B cell (primary cell): ENCODE data around the gene GID4. TPM values are rescaled to one million over a fixed set of nuclear protein-coding genes. Genes with fewer than 3 reads are reported as not detected.

Source experiments
- ATAC-seq: fragments of 200-7000 bp; cut with Tn5 transposase; one replicate; pipeline ENCODE4 v1.10.0; 2021; ENCODE audit warnings: low read depth, mild to moderate bottlenecking, moderate number of reproducible peaks, moderate library complexity
- CTCF ChIA-PET: fragments of 350-600 bp; sonication (Branson Sonifier 250); formaldehyde crosslinking; loops from one replicate; lab custom pipeline; 2021; ENCODE audit warnings: antibody characterized with exemption, inconsistent platforms; lab: Charles Lee
- POLR2A ChIA-PET: fragments of 350-600 bp; sonication (Branson Sonifier 250); formaldehyde crosslinking; loops from one replicate; lab custom pipeline; 2021; ENCODE audit warnings: antibody characterized with exemption; lab: Charles Lee
- DNase-seq: peaks from one replicate; pipeline ENCODE4 v3.0.0; 2013
- H2AFZ ChIP-seq: 2 replicates; pipeline ENCODE4 v1.6.1; 2012; ENCODE audit warnings: mild to moderate bottlenecking, low read depth, low read length; ENCODE audit not compliant: insufficient read depth, poor library complexity, severe bottlenecking
- H3K27ac ChIP-seq, 2 donors: 1 replicate in 1 of 2; 2 replicates in 1 of 2; pipeline ENCODE4 v1.5.1; 2012 to 2013; ENCODE audit warnings: low read length in 2 of 2, mild to moderate bottlenecking in 2 of 2, moderate library complexity in 1 of 2
- H3K27me3 ChIP-seq, 4 experiments: fragments of 200-600 bp in 1 of 4; sonication (generic) in 1 of 4; replicated peaks in 1 of 4; 1 replicate in 2 of 4; 2 replicates in 2 of 4; pipeline versions ENCODE4 v1.6.1 to v1.7.0; 2013 to 2016; ENCODE audit warnings: low read length in 3 of 4, mild to moderate bottlenecking in 2 of 4, mixed read lengths in 1 of 4, moderate library complexity in 1 of 4; ENCODE audit not compliant: insufficient read depth in 4 of 4, control insufficient read depth in 3 of 4; ENCODE audit errors: control extremely low read depth in 1 of 4
- H3K36me3 ChIP-seq, 2 experiments: replicated peaks in 1 of 2; 1 replicate in 1 of 2; 2 replicates in 1 of 2; pipeline versions ENCODE4 v1.6.1 to v1.7.1; 2013; ENCODE audit warnings: low read length in 1 of 2; ENCODE audit not compliant: insufficient read depth in 2 of 2, control insufficient read depth in 1 of 2; ENCODE audit errors: control extremely low read depth in 1 of 2, extremely low read depth in 1 of 2
- H3K4me1 ChIP-seq, 2 donors: fragments of 200-600 bp in 1 of 2; sonication (generic) in 1 of 2; 1 replicate in 1 of 2; 2 replicates in 1 of 2; pipeline versions ENCODE4 v1.5.1 to v1.6.1; 2013 to 2017; ENCODE audit warnings: low read length in 2 of 2; ENCODE audit not compliant: control insufficient read depth in 2 of 2, insufficient read depth in 2 of 2
- H3K4me2 ChIP-seq: replicated peaks from 2 replicates; pipeline ENCODE3; 2012; ENCODE audit warnings: mild to moderate bottlenecking, low read depth, low read length; ENCODE audit not compliant: poor library complexity, severe bottlenecking
- H3K4me3 ChIP-seq, 5 experiments: fragments of 200-600 bp in 1 of 5; sonication (generic) in 1 of 5; 1 replicate in 3 of 5; 2 replicates in 2 of 5; pipeline versions ENCODE4 v1.5.1 to v1.7.0; 2011 to 2016; ENCODE audit warnings: low read length in 4 of 5, mild to moderate bottlenecking in 4 of 5, low read depth in 2 of 5, control low read depth in 1 of 5, moderate library complexity in 1 of 5; ENCODE audit not compliant: insufficient read depth in 1 of 5; ENCODE audit errors: control extremely low read depth in 1 of 5, extremely low read depth in 1 of 5
- H3K79me2 ChIP-seq: fragments of 200-600 bp; sonication (generic); one replicate; pipeline ENCODE4 v1.6.0; 2016; ENCODE audit warnings: low read length; ENCODE audit not compliant: control insufficient read depth, insufficient read depth
- H3K9ac ChIP-seq: fragments of 200-600 bp; sonication (generic); 2 replicates; pipeline ENCODE4 v1.6.1; 2017; ENCODE audit warnings: mild to moderate bottlenecking, low read length, moderate library complexity
- H3K9me3 ChIP-seq, 3 donors: one replicate each; pipeline versions ENCODE4 v1.6.1 to v1.7.1; 2013; ENCODE audit warnings: low read length in 2 of 3; ENCODE audit not compliant: control insufficient read depth in 2 of 3, insufficient read depth in 1 of 3; ENCODE audit errors: control extremely low read depth in 1 of 3
- H4K20me1 ChIP-seq: 2 replicates; pipeline ENCODE4 v1.6.0; 2012; ENCODE audit warnings: mild to moderate bottlenecking, low read length; ENCODE audit not compliant: insufficient read depth, control insufficient read depth, poor library complexity, severe bottlenecking
- H3K27ac Mint-ChIP-seq: one replicate; pipeline ENCODE4 v1.8.0; 2021; ENCODE audit warnings: mixed read lengths
- H3K27me3 Mint-ChIP-seq: one replicate; pipeline ENCODE4 v1.8.0; 2021; ENCODE audit warnings: mixed read lengths
- H3K4me1 Mint-ChIP-seq: one replicate; pipeline ENCODE4 v1.8.0; 2021; ENCODE audit warnings: mixed read lengths
- H3K4me3 Mint-ChIP-seq: one replicate; pipeline ENCODE4 v1.8.0; 2021; ENCODE audit warnings: mixed read lengths
- H3K9me3 Mint-ChIP-seq: one replicate; pipeline ENCODE4 v1.8.0; 2022; ENCODE audit warnings: mixed read lengths; ENCODE audit not compliant: insufficient read depth
- CTCF ChIP-seq: fragments of 200-600 bp; IDR thresholded peaks from one replicate; pipeline ENCODE4 v1.8.0; 2022; ENCODE audit warnings: antibody characterized with exemption, mild to moderate bottlenecking
- EZH2 ChIP-seq: IDR thresholded peaks from 2 replicates; pipeline ENCODE4 v1.6.1; 2012; ENCODE audit warnings: borderline replicate concordance, low read depth, mild to moderate bottlenecking, moderate library complexity, low read length; ENCODE audit not compliant: insufficient read depth, poor library complexity, severe bottlenecking
- WGBS: methylation state at CpG from one replicate; pipeline ENCODE4 v1.1.5; 2013; ENCODE audit warnings: missing lambda C conversion rate; ENCODE audit not compliant: insufficient coverage; 5-methylcytosine and 5-hydroxymethylcytosine counted together
- intact Hi-C: fragments of 100-400 bp; cut with micrococcal nuclease; formaldehyde crosslinking; loops from one replicate; pipeline ENCODE4 v1.10.0; 2022
- polyA plus RNA-seq: library from polyadenylated mRNA; depleted of rRNA; stranded (reverse); fragments of >200 nt; gene quantifications from 2 replicates; pipeline ENCODE4 v1.2.3, GENCODE V29; 2012
- total RNA-seq, 2 donors: library from RNA; stranded (reverse); fragments of 120-200 nt in 1 of 2; gene quantifications; 1 replicate in 1 of 2; 2 replicates in 1 of 2; pipeline versions ENCODE4 v1.2.3 to v1.2.4, GENCODE V29; 2013 to 2022

GID4 gene
- total and polyA plus RNA-seq, 2 donors (not counting 1 experiment from before 2014, with no cell fraction given) = 5.6 to 11.8 TPM

GRCh38 chr17:18107971-18108370, 68.8 kb downstream of the GID4 start:
- Histone ChIP-seq H3K9ac (no peak overlapping the region), H2AFZ (no peak overlapping the region), H3K27me3 (no peaks in the 10 kb centered on the region), H3K9me3 (no peaks in the 10 kb centered on the region), H3K4me1 (peaks cover 6 to 10% of the 10 kb centered on the region in 2 donors), H3K36me3 (peaks cover 0 to 13% of the 10 kb centered on the region in 2 experiments), H4K20me1 (no peaks in the 10 kb centered on the region), H3K4me3 (no peak overlapping the region), H3K79me2 (no peaks in the 10 kb centered on the region), H3K27ac (no peak overlapping the region), H3K4me2 (no peak overlapping the region)
- no peak for TF ChIP-seq CTCF
- no peak for TF ChIP-seq EZH2
- ATAC-seq (no peak), DNase-seq (no peak)
- CTCF ChIA-PET = no interaction called here
- Mint-ChIP-seq H3K4me1 (peaks cover 10% of the 10 kb centered on the region), H3K27me3 (no peaks in the 10 kb centered on the region), H3K27ac (no peak overlapping the region), H3K9me3 (no peaks in the 10 kb centered on the region), H3K4me3 (no peak overlapping the region)
- WGBS = 82% methylated on average over 6 of the region's 6 CpGs
- intact Hi-C loops = no loop called here
- POLR2A ChIA-PET = interaction anchor here (0.7 kb wide), 1 partner anchor 108 kb away, joined by 3 read pairs; no protein-coding TSS in a partner anchor

GRCh38 chr17:18108401-18109312, 69.4 kb downstream of the GID4 start, which contains the start of gene MYO15A:
MYO15A (plus strand) TSS chr17:18108756; CDS start chr17:18118801, 10,045 bp downstream.
- H3K4me1 ChIP-seq = peaks cover 0 to 3% of the 10 kb centered on the region in 2 donors
- WGBS = 96% methylated on average over 12 of the region's 17 CpGs
- H3K9me3 ChIP-seq = no peaks in the 10 kb centered on the region
- ATAC-seq (no peak), DNase-seq (no peak)
- no peaks in the 10 kb centered on the region for H3K9me3 Mint-ChIP-seq
- no peak within 1 kb of the TSS for H3K4me3 ChIP-seq
- CTCF ChIA-PET = no interaction called here
- H3K4me3 Mint-ChIP-seq = no peak within 1 kb of the TSS
- POLR2A ChIA-PET = interaction anchor here (0.7 kb wide), 1 partner anchor 108 kb away, joined by 3 read pairs; no protein-coding TSS in a partner anchor
- intact Hi-C loops = no loop called here
- peaks cover 0 to 13% of the 10 kb centered on the region in 2 experiments for H3K36me3 ChIP-seq
- H3K4me1 Mint-ChIP-seq = peaks cover 5% of the 10 kb centered on the region
- H3K27me3 Mint-ChIP-seq = no peaks in the 10 kb centered on the region
- no peaks in the 10 kb centered on the region for H4K20me1 ChIP-seq
- no peak within 1 kb of the TSS for H2AFZ ChIP-seq
- TF ChIP-seq CTCF = no peak
- TF ChIP-seq EZH2 = no peak
- no peak within 1 kb of the TSS for H3K27ac Mint-ChIP-seq
- H3K27me3 ChIP-seq = no peaks in the 10 kb centered on the region
- H3K79me2 ChIP-seq = no peaks in the 10 kb centered on the region
- H3K4me2 ChIP-seq = no peak within 1 kb of the TSS
- no peak within 1 kb of the TSS for H3K9ac ChIP-seq
- H3K27ac ChIP-seq = no peak within 1 kb of the TSS
